Motor neuron (in vitro differentiated cells): ENCODE data around the gene CELF5. TPM values are rescaled to one million over a fixed set of nuclear protein-coding genes. Genes with fewer than 3 reads are reported as not detected.
A peak's percentile ranks its signal among the peaks of the same experiment; 100 is the strongest.

Source experiments
- ATAC-seq, 8 experiments: fragments of 200-7000 bp; cut with Tn5 transposase; replicated peaks in 6 of 8; 2 replicates each; pipeline ENCODE4 v1.8.0; 2021; ENCODE audit warnings: mild to moderate bottlenecking in 8 of 8, moderate library complexity in 8 of 8
- H3K27ac ChIP-seq, 2 donors: fragments of 250-450 bp; sonication (Bioruptor Pico); 2 replicates each; pipeline ENCODE4 v1.9.0; 2021; ENCODE audit warnings: antibody characterized with exemption in 2 of 2, mild to moderate bottlenecking in 2 of 2, moderate library complexity in 1 of 2
- H3K4me1 ChIP-seq, 2 donors: fragments of 250-450 bp; sonication (Bioruptor Pico); replicated peaks in 1 of 2; 2 replicates each; pipeline ENCODE4 v1.6.1; 2021; ENCODE audit warnings: antibody characterized with exemption in 2 of 2, mild to moderate bottlenecking in 2 of 2, moderate library complexity in 1 of 2
- H3K4me3 ChIP-seq, 5 donors: fragments of 250-450 bp; sonication (Bioruptor Pico); 2 replicates each; pipeline ENCODE4 v1.9.0; 2021; ENCODE audit warnings: antibody characterized with exemption in 5 of 5, mild to moderate bottlenecking in 5 of 5, moderate library complexity in 4 of 5
- WGBS, 10 experiments: fragments of 450-650 bp; shearing (Covaris generic); methylation state at CpG; one replicate each; pipeline ENCODE4 v1.0.0; 2022; 5-methylcytosine and 5-hydroxymethylcytosine counted together
- in situ Hi-C, 9 experiments: fragments of 400-800 bp; cut with MboI; loops; one replicate each; pipeline ENCODE4 v1.15.0; 2021; ENCODE audit warnings: low sequenced_read_pairs in 9 of 9, low pct_unique_long_range_greater_than_20kb in 2 of 9; ENCODE audit not compliant: unreplicated experiment in 9 of 9
- total RNA-seq, 8 experiments: library from RNA; unstranded; fragments of 300-600 nt; gene quantifications; 2 replicates each; pipeline versions ENCODE4 v1.2.3 to v1.2.4, GENCODE V29; 2022

Gene CELF5
- total RNA-seq, 8 experiments from 2014 or later, result 0.18 to 29.9 (median 18.0) TPM

DNA sequence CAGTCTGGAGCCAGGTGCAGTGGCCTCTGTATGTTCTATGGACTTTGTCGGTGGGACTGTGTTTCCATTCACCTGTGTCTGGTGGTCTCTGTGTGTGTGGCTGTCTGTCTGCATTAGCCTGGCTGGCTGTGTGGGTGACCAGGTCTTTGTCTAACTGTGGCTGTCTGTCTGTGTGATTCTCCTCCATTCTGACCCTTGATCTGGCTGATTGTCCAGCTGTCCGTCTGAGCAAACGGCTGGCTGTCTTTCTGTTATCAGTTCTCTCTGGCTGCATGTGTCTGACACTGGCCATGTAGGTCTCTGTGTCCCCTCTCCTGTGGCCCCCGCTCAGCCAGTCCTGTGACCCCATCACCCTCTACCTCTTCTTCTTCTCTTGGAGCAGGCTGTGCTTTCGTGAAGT, 53.2 kb downstream of the CELF5 start:
- 41 to 86% (median 62%) methylated on average over 1 to 3 of the region's 5 CpGs; no CpG with 5 or more reads in 6 of the 10 experiments for WGBS, 10 experiments
- no peak overlapping the region for H3K27ac ChIP-seq
- in situ Hi-C loops, result no loop called here
- ATAC-seq, result no peak
- peaks cover 12 to 17% of the 10 kb centered on the region in 2 donors for H3K4me1 ChIP-seq
- no peak overlapping the region for H3K4me3 ChIP-seq

DNA sequence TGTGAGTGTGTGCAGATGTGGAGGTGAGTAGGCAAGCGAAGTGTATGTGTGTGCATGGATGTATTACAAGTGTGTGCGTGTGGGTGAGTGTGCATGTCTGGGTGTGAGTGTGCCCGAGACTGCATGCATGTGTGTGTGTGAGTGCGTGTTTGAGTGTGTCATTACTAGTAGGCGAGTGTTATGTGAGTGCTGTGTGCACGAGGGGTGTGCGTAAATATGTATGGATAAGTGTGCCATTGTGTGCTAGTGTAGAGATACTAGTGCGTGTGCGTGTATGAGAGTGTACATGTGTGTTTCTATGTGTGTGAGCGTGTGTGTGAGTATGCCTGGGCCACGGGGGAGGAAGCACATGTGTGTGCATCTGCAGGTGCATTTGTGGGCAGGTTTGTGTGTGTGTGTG, 53.8 kb downstream of the CELF5 start:
- Histone ChIP-seq H3K4me3 (no peak overlapping the region), H3K27ac (no peak overlapping the region), H3K4me1 (peaks cover 12 to 17% of the 10 kb centered on the region in 2 donors)
- ATAC-seq, result no peak
- in situ Hi-C loops, result no loop called here
- WGBS, 10 experiments, result 51 to 91% (median 77%) methylated on average over 3 to 8 of the region's 11 CpGs; no CpG with 5 or more reads in 4 of the 10 experiments

DNA sequence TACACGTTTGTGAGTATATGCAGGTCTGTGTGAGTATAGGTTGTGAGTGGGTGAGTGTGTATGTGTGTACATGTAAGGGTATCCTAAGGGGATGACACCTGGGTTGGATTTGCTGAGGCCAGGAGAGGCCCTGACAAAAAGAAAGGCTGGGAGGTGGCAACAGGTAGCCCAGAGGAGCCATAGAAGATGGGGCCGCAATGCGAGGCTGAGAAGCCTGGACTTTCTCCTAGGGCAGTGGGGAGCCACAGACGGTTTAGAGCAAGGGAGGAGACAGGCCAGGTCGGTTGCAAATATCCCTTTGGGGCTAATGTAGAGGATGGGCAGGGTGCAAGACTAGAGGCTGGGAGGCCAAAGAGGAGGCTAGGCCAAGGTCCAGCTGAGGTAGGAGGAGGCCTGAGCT, 54.3 kb downstream of the CELF5 start:
- H3K4me3 ChIP-seq, result no peak overlapping the region
- H3K4me1 ChIP-seq, result peaks cover 12 to 17% of the 10 kb centered on the region in 2 donors
- H3K27ac ChIP-seq, result no peak overlapping the region
- 0 to 100% (median 46%) methylated on average over 1 to 5 of the region's 5 CpGs; no CpG with 5 or more reads in 3 of the 10 experiments for WGBS, 10 experiments
- ATAC-seq, result no peak
- in situ Hi-C loops, result no loop called here

DNA sequence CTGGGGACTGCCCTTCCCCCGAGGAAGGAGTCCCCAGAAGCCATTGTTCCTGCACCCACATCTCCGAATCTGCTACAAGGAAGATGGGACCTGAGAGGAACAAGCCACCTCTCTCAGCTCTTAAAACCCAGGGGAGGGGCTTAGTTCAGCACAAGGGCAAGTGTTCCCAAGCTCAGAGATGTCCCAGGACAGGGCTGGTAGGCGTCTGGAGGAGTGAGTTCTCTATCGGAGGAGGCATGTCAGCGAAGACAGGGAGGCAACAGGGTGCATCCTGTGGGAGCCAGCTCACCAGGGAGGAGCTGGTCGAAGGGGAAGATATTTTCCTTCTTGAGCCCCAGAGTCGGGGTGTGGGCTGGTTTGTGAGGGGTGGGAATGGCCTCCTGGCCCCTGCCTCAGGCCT, 54.8 kb downstream of the CELF5 start:
- in situ Hi-C loops, result no loop called here
- no peak for ATAC-seq
- Histone ChIP-seq H3K4me3 (no peak overlapping the region), H3K4me1 (peaks cover 12 to 21% of the 10 kb centered on the region in 2 donors), H3K27ac (no peak overlapping the region)
- 14 to 100% (median 48%) methylated on average over 1 to 3 of the region's 7 CpGs; no CpG with 5 or more reads in 6 of the 10 experiments for WGBS, 10 experiments

DNA sequence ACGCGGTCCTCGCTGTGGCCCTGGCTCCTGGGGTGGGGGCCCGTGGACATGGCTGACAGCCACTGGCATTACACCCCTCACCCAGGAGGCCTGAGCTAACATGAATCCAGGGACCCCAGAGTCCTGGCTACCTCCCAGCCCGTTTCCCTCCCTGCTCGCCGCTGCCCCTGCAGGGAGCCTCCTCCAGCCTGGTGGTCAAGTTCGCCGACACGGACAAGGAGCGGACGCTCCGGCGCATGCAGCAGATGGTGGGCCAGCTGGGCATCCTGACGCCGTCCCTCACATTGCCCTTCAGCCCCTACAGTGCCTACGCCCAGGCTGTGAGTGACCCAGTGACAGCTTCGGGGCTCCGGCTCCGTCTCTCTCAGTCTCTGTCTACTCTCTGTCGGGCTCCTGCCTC, 56.6 kb downstream of the CELF5 start:
- Histone ChIP-seq H3K27ac (no peak overlapping the region), H3K4me3 (no peak overlapping the region), H3K4me1 (peaks cover 3 to 11% of the 10 kb centered on the region in 2 donors)
- no peak for ATAC-seq
- in situ Hi-C loops, result no loop called here
- 73 to 100% (median 100%) methylated on average over 1 to 10 of the region's 21 CpGs; no CpG with 5 or more reads in 5 of the 10 experiments for WGBS, 10 experiments

DNA sequence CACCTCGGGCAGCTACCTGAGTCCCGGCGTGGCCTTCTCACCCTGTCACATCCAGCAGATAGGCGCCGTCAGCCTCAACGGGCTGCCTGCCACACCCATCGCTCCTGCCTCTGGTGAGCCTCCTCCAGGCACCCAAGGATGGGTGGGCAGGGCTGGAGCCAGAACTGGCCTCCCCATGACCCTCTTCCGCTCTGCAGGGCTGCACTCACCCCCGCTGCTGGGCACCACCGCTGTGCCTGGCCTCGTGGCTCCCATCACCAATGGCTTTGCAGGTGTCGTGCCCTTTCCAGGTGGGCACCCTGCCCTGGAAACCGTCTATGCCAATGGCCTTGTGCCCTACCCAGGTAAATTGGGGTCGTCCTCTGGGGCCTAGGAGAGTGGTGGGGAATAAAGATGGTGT, 57.7 kb downstream of the CELF5 start:
- WGBS, 10 experiments, result 26 to 100% (median 62%) methylated on average over 1 to 7 of the region's 14 CpGs; no CpG with 5 or more reads in 2 of the 10 experiments
- in situ Hi-C loops, result no loop called here

DNA sequence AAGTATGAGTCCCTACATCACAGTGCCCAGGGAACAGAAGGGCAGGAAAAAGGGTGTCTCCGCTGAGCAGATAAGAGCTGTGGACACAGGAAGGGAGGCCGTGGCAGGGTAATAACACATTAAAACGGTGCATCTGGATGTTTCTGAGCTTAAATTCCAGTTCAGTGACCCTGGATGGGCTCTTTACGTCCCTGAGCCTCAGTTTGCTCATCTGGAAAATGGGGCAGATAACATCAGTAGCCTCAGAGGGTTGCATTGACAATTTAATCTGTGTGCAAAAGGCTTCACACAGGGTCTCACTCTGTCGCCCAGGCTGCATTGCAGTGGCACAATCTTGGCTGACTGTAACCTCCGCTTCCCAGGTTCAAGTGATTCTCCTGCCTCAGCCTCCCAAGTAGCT, 58.1 kb downstream of the CELF5 start:
- Histone ChIP-seq H3K4me1 (peaks cover 0 to 6% of the 10 kb centered on the region in 2 donors), H3K4me3 (no peak overlapping the region), H3K27ac (no peak overlapping the region)
- ATAC-seq, result no peak
- in situ Hi-C loops, result no loop called here
- WGBS, 10 experiments, result 0 to 83% (median 74%) methylated on average over 1 to 4 of the region's 6 CpGs; no CpG with 5 or more reads in 3 of the 10 experiments

More for the DNA sequence above, 57.7 kb downstream of the CELF5 start:
- Histone ChIP-seq H3K27ac (no peak overlapping the region), H3K4me1 (peaks cover 0 to 7% of the 10 kb centered on the region in 2 donors), H3K4me3 (no peak overlapping the region)
- no peak for ATAC-seq

DNA sequence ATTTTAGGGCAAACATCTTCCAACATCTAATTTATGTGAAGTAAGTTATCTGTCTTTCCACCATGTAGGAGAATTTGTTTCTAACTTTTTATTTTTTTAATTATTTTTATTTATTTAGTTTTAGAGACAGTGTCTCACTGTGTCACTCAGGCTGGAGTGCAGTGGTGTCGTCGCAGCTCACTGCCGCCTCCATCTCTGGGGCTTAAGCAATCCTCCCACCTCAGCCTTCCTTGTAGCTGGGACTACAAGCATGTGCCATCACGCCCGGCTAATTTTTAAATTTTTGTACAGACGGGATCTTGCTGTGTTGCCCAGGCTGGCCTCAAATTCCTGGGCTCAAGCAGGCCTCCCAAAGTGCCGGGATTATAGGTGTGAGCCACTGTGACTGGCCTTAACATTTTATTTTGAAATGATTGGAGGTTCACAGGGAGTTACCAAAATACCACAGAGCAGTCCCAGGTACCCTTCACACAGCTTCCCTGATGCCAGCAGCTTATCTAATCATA, 58.8 kb downstream of the CELF5 start:
- Histone ChIP-seq H3K4me3 (no peak overlapping the region), H3K27ac (no peak overlapping the region), H3K4me1 (peaks cover 0 to 6% of the 10 kb centered on the region in 2 donors)
- no peak for ATAC-seq
- 0 to 96% (median 73%) methylated on average over 1 to 7 of the region's 7 CpGs; no CpG with 5 or more reads in 2 of the 10 experiments for WGBS, 10 experiments
- in situ Hi-C loops, result no loop called here

DNA sequence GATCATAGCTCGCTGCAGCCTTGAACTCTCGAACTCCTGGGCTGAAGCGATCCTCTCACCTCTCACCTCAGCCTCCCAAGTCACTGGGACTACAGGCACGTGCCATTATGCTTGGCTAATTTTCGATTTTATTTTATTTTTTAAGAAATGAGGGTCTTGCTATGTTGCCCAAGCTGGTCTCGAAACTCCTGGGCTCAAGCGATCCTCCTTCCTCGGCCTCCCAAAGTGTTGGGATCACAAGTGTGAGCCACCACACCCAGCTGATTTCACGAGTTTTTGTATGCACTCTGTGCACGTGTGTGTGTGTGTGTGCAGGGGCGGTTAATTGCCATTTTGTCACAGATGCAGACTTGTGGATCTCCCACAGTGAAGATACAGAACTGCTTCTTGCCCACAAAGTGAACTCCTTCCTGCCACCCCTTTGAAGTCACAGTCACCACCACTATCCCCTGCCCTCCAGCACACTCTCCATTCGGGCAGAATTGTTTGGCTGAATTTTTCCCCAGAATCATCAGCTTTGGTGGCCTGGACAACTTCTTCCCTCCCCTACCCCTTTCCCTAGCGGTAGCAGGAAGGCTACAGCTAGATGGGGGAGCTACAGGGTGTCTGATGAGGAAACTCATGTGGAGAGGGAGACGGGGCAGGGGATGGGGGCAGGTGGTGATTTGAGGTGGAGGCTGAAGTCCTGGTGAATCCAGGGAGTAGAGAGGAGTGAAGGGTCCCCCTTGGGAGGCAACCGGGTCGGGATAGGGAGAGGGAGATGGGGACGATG, 59.6 kb downstream of the CELF5 start:
- Histone ChIP-seq H3K27ac (no peak overlapping the region), H3K4me3 (peak overlapping the region in 4 of 5 donors; percentile 34 to 42 (median 40))

DNA sequence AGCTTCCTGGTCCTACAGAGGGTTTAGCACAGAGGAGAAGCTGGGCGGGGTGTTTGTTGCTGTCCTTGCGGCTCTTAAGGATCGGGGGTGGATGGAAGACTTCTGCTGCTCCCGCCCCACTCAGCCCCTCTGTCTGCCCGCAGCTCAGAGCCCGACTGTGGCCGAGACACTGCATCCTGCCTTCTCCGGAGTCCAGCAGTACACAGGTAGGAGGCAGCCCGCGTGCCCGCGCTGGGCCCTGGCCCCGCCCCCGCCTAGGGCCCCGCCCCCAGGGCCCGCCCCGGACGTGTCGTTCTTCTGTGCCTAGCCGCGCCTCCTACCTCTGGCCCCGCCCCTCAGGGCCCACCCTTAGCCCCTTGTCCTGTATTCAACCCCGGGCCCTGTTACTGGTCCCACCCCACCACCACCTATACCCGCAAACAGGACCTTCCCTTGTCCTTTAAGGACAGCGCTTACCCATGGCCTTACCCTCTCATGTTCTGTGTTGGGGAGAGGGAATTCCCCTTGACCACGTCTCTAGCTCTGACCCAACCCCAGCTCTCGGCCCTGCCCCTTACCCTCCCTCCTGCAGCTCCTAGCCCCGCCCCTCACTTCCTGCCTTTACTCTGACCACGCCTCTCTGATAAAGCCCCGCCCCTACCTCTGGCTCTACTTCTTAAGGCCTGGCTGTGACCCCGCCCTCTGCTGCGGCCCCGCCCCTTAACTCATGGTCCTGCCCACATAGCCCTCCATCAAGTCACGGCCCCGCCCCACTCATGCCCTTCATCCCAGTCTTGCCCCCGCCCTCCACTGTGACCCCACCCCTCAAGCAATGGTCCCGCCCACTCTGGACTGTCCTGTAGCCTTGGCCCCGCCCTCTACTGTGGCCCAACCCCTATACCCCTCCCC, 60.5 kb downstream of the CELF5 start:
- in situ Hi-C loops, result no loop called here
- 0% methylated on average over 1 of the region's 38 CpGs; no CpG with 5 or more reads in 9 of the 10 experiments for WGBS, 10 experiments
- peak overlapping the region; percentile 79 to 87 for H3K27ac ChIP-seq
- ATAC-seq, result peak; percentile 77 to 86 (median 80)
- peak overlapping the region; percentile 23 to 42 (median 39) for H3K4me3 ChIP-seq
- H3K4me1 ChIP-seq, result peaks cover 0 to 6% of the 10 kb centered on the region in 2 donors

More for the DNA sequence above, 59.6 kb downstream of the CELF5 start:
- no peak for ATAC-seq
- in situ Hi-C loops, result no loop called here
- peaks cover 0 to 6% of the 10 kb centered on the region in 2 donors for H3K4me1 ChIP-seq
- 55 to 100% (median 80%) methylated on average over 2 to 10 of the region's 17 CpGs; no CpG with 5 or more reads in 1 of the 10 experiments for WGBS, 10 experiments

DNA sequence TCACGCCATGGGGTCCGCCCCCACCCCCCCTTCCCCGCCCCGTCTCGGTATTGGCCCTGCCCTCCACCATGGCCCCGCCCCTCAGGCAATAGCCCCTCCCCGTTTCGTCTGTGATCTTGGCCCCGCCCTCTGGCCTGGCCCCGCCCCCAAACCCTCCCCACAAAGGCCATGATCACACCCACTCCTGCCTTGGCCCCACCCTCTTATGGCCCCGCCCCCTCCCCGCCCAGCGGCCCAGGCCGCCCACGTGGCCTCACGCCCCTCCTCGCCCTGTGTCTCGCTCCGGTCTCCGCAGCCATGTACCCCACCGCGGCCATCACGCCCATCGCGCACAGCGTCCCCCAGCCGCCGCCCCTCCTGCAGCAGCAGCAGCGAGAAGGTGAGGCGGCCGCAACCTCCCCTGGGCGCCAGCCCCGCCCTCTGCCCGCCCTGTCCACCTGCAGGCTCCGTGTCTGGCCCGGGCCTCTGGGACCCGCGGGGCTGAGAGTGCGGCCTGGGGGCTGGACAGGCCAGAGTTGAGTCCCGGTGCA, 61.3 kb downstream of the CELF5 start:
- peak in 6 of 8 experiments; percentile 47 to 55 (median 48) for ATAC-seq
- H3K4me1 ChIP-seq, result peaks cover 0 to 6% of the 10 kb centered on the region in 2 donors
- peak overlapping the region; percentile 20 to 57 (median 46) for H3K4me3 ChIP-seq
- in situ Hi-C loops, result no loop called here
- H3K27ac ChIP-seq, result peak overlapping the region; percentile 39 to 54
- WGBS, 10 experiments, result 0% methylated on average over 1 to 4 of the region's 40 CpGs; no CpG with 5 or more reads in 7 of the 10 experiments

DNA sequence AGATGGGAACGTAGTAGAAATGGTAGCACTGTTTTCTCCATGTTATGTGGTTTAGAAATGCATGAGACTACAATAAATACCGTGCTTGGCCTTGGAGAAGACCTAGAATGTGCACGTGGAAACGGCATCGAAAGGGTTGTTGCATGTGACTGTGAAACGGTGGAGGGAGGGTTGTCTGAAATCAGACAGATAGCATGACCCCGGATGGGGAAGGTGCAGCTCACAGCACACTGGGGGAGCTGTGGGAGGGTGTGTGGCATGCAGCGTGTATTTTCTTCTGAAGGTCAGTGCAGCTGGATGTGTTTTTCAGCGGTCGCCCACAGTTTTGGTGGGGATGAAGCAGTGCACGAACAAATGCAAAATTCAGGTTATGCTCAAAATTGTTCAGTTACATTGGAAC, 63.4 kb downstream of the CELF5 start:
- peaks cover 0 to 6% of the 10 kb centered on the region in 2 donors for H3K4me1 ChIP-seq
- in situ Hi-C loops, result no loop called here
- WGBS, 10 experiments, result 31 to 92% (median 78%) methylated on average over 3 to 11 of the region's 11 CpGs; no CpG with 5 or more reads in 1 of the 10 experiments
- no peak overlapping the region for H3K27ac ChIP-seq
- ATAC-seq, result no peak
- no peak overlapping the region for H3K4me3 ChIP-seq
